Upper lobe of left lung (tissue), 6 donors: ENCODE measurements around the gene PRND. TPM values are rescaled to one million over a fixed set of nuclear protein-coding genes. Genes with fewer than 3 reads are reported as not detected.
A peak's percentile ranks its signal among the peaks of the same experiment; 100 is the strongest.

Experiments used
- ATAC-seq, 2 donors: fragments of 200-7000 bp; cut with Tn5 transposase; one replicate each; pipeline ENCODE4 v1.9.1; 2022; ENCODE audit warnings: mild to moderate bottlenecking in 2 of 2, moderate library complexity in 2 of 2; ENCODE audit not compliant: low FRiP score in 2 of 2
- DNase-seq, 2 donors: peaks; one replicate each; pipeline ENCODE4 v3.0.0-alpha.2; 2019 to 2020
- H3K27ac ChIP-seq, 4 donors: fragments of 200-600 bp; sonication (generic); one replicate each; pipeline ENCODE4 v1.5.1; 2016 to 2019
- H3K27me3 ChIP-seq, 4 donors: fragments of 200-600 bp; sonication (generic); one replicate each; pipeline ENCODE4 v1.5.1; 2017 to 2019
- H3K36me3 ChIP-seq, 4 donors: fragments of 200-600 bp; sonication (generic); one replicate each; pipeline ENCODE4 v1.5.1; 2016 to 2019
- H3K4me1 ChIP-seq, 4 donors: fragments of 200-600 bp; sonication (generic); one replicate each; pipeline ENCODE4 v1.5.1; 2018 to 2019
- H3K4me3 ChIP-seq, 4 donors: fragments of 200-600 bp; sonication (generic); one replicate each; pipeline ENCODE4 v1.5.1; 2017 to 2019; ENCODE audit warnings: mild to moderate bottlenecking in 2 of 4, moderate library complexity in 1 of 4
- H3K9me3 ChIP-seq, 4 donors: fragments of 200-600 bp; sonication (generic); one replicate each; pipeline ENCODE4 v1.5.1; 2018 to 2019
- EP300 ChIP-seq, 4 donors: sonication (generic); formaldehyde crosslinking; IDR thresholded peaks; one replicate each; pipeline ENCODE4 v1.5.1; 2017; ENCODE audit warnings: antibody characterized with exemption in 4 of 4, control low read depth in 2 of 4
- POLR2A ChIP-seq, 4 donors: fragments of 450-650 bp; IDR thresholded peaks; one replicate each; pipeline ENCODE4 v1.5.1; 2016 to 2017; ENCODE audit warnings: antibody characterized with exemption in 4 of 4, mild to moderate bottlenecking in 2 of 4
- POLR2AphosphoS5 ChIP-seq, 2 donors: sonication (generic); formaldehyde crosslinking; IDR thresholded peaks; one replicate each; pipeline ENCODE4 v1.5.1; 2017; ENCODE audit warnings: antibody characterized with exemption in 2 of 2
- WGBS, 2 donors: methylation state at CpG; one replicate each; pipeline ENCODE4 v1.1.5; 2017 to 2018; 5-methylcytosine and 5-hydroxymethylcytosine counted together
- total RNA-seq, 6 donors: library from RNA; depleted of rRNA in 4 of 6; stranded (reverse); fragments of >200 nt in 4 of 6; gene quantifications; one replicate each; pipeline versions ENCODE4 v1.1.0 to v1.2.1, GENCODE V29; 2016 to 2021
- TF ChIP-seq, protein P1 (sequence below), 6 experiments: fragments of 450-650 bp in 4 of 6; fragments of 200-600 bp in 2 of 6; sonication (generic) in 2 of 6; IDR thresholded peaks; one replicate each; pipeline ENCODE4 v1.5.1; 2016 to 2019; ENCODE audit warnings: antibody characterized with exemption in 6 of 6
- donor health status: DM: no; HTN: no; CAD: no; lungs with moderate emphysema.
- donor health status: DM: no; HTN: yes; CAD: no; lungs with severe emphysema.

The PRND gene
- total RNA-seq, 6 donors from 2014 or later = 0.20 TPM; not detected in 5

DNA sequence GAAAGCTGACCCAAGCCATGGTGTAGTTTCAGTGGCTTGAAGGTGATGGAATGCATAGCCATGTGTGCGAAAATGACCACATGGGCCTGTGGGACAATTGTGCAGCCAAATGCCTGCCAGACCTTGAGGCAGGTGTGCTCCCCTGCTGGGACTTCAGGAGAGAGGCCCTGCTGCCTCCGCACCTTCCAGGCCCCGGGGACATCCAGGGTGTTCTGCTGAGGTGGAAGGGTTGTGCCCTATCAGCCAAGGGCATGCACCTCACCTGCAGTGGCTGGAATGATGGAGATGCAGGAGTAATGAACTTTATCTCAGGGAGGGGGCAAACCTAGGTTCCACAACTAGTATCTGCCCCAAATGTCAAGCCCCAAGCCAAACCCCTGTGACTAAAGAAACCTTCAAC, 44.0 kb downstream of the PRND start:
- 94 to 96% methylated on average over 3 of the region's 3 CpGs for WGBS, 2 donors
- ATAC-seq = no peak

DNA sequence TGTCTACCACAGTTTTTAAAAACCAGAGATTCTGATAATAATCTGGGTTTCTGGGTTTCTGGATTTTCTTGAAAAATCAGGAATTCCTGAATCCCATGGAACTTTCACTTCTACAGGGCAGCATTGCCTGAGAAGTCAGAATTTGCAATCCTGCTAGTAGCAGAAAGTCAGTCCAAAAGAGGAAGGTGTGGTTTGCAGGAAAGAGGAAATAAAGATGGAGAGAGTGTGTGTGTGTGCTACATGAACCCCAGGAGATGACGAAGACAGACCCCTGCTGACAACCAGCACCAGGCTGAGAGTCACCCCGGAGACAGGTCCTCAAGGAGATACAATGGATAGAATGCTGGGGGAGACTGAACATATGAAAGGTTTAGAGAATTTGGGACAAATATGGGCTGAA, 44.9 kb downstream of the PRND start:
- H3K27ac ChIP-seq = no peak overlapping the region
- H3K9me3 ChIP-seq = peaks cover 0 to 3% (median 1%) of the 10 kb centered on the region in 4 donors
- 53 to 62% methylated on average over 2 of the region's 2 CpGs for WGBS, 2 donors
- H3K4me3 ChIP-seq = no peak overlapping the region
- ATAC-seq (peak in 1 of 2 donors; percentile 79), DNase-seq (peak in 1 of 2 donors; percentile 67)
- H3K36me3 ChIP-seq = no peaks in the 10 kb centered on the region
- TF ChIP-seq POLR2AphosphoS5 (IDR thresholded peaks at IDR 0.05) (no peak), POLR2A (IDR thresholded peaks at IDR 0.05) (no peak), EP300 (IDR thresholded peaks at IDR 0.05) (no peak)
- TF ChIP-seq, protein P1, sequence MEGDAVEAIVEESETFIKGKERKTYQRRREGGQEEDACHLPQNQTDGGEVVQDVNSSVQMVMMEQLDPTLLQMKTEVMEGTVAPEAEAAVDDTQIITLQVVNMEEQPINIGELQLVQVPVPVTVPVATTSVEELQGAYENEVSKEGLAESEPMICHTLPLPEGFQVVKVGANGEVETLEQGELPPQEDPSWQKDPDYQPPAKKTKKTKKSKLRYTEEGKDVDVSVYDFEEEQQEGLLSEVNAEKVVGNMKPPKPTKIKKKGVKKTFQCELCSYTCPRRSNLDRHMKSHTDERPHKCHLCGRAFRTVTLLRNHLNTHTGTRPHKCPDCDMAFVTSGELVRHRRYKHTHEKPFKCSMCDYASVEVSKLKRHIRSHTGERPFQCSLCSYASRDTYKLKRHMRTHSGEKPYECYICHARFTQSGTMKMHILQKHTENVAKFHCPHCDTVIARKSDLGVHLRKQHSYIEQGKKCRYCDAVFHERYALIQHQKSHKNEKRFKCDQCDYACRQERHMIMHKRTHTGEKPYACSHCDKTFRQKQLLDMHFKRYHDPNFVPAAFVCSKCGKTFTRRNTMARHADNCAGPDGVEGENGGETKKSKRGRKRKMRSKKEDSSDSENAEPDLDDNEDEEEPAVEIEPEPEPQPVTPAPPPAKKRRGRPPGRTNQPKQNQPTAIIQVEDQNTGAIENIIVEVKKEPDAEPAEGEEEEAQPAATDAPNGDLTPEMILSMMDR (IDR thresholded peaks at IDR 0.05) = no peak
- H3K27me3 ChIP-seq = no peaks in the 10 kb centered on the region
- peaks cover 0 to 3% (median 1%) of the 10 kb centered on the region in 4 donors for H3K4me1 ChIP-seq

More for the DNA sequence above, 44.0 kb downstream of the PRND start:
- Histone ChIP-seq H3K27me3 (no peaks in the 10 kb centered on the region), H3K4me3 (no peak overlapping the region), H3K4me1 (peaks cover 0 to 12% (median 9%) of the 10 kb centered on the region in 4 donors), H3K9me3 (no peaks in the 10 kb centered on the region), H3K36me3 (no peaks in the 10 kb centered on the region), H3K27ac (no peak overlapping the region)
- no peak for DNase-seq
- TF ChIP-seq EP300 (IDR thresholded peaks at IDR 0.05) (no peak), POLR2AphosphoS5 (IDR thresholded peaks at IDR 0.05) (no peak), POLR2A (IDR thresholded peaks at IDR 0.05) (no peak)
- TF ChIP-seq, protein P1 (IDR thresholded peaks at IDR 0.05) = no peak

DNA sequence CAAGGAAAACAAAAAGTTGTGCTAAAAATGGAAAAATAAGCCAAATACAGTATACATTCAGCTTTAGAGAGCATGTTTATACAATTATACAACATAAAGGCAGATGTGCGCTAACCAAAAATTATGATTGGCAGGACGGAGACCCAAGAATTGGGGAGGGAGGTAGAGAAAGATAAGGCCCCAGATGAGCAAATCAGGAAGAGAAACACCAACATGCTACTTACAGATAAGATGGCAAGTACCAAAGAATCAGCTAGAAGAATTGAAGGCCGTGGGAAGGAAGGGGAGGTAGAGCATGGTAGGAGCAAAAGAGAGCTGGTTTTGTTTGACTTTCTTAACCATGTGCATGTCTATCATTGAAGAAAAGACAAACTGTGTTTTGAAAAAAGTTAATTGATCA, 45.4 kb downstream of the PRND start:
- no peaks in the 10 kb centered on the region for H3K36me3 ChIP-seq
- H3K9me3 ChIP-seq = peaks cover 0 to 8% (median 2%) of the 10 kb centered on the region in 4 donors
- no peaks in the 10 kb centered on the region for H3K4me1 ChIP-seq
- no peaks in the 10 kb centered on the region for H3K27me3 ChIP-seq
- ATAC-seq (no peak), DNase-seq (no peak)
- H3K4me3 ChIP-seq = no peak overlapping the region
- WGBS, 2 donors = 72 to 79% methylated on average over 3 of the region's 3 CpGs
- TF ChIP-seq POLR2A (IDR thresholded peaks at IDR 0.05) (no peak), POLR2AphosphoS5 (IDR thresholded peaks at IDR 0.05) (no peak), EP300 (IDR thresholded peaks at IDR 0.05) (no peak)
- TF ChIP-seq, protein P1 (IDR thresholded peaks at IDR 0.05) = no peak
- H3K27ac ChIP-seq = no peak overlapping the region

DNA sequence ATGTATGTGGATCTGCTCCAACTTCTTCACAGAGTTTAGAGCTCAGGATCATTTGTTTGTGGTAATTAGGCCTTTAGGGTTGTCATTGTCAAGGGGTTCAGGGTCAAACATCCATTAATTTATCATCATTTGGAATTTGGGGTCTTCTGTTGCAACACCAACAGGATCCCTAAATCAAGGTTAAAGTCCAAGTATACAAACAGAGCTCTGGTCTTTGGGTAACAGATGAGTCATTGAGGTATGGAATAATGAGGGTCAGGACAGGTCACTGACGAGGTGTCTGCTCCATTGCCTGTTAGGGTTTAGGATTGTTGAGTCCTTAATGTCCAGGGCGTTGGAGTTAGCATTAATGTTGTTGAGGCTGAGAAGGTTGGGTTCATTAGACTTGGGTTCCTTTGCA, 47.6 kb downstream of the PRND start:
- 83 to 88% methylated on average over 2 of the region's 2 CpGs for WGBS, 2 donors
- no peaks in the 10 kb centered on the region for H3K36me3 ChIP-seq
- H3K27me3 ChIP-seq = no peaks in the 10 kb centered on the region
- peaks cover 0 to 14% (median 5%) of the 10 kb centered on the region in 4 donors for H3K9me3 ChIP-seq
- TF ChIP-seq, protein P1 (IDR thresholded peaks at IDR 0.05) = no peak
- TF ChIP-seq POLR2A (IDR thresholded peaks at IDR 0.05) (no peak), EP300 (IDR thresholded peaks at IDR 0.05) (no peak), POLR2AphosphoS5 (IDR thresholded peaks at IDR 0.05) (no peak)
- no peak overlapping the region for H3K27ac ChIP-seq
- DNase-seq (no peak), ATAC-seq (no peak)
- H3K4me3 ChIP-seq = no peak overlapping the region
- H3K4me1 ChIP-seq = no peaks in the 10 kb centered on the region

DNA sequence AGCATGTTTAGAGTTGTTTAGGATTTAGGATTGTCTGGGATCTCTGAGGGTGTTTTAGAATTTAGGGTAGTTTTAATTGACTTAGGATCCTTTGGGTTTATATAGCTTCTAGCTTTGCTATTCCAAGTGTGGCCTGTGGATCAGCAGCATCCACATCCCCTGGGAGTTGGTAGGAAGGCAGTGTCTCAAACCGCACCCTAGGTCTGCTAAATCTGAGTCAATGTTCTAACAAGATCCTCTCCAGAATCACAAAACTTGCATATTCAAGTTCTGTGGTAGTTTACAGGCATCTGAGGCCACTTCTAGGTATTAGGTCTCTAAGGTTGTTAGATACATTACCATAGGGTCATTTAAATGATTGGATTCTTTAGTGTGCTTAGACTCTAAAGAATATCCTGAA, 48.3 kb downstream of the PRND start:
- no peaks in the 10 kb centered on the region for H3K4me1 ChIP-seq
- H3K27ac ChIP-seq = no peak overlapping the region
- no peak for TF ChIP-seq EP300 (IDR thresholded peaks at IDR 0.05)
- TF ChIP-seq POLR2AphosphoS5 (IDR thresholded peaks at IDR 0.05) = no peak
- no peak for TF ChIP-seq POLR2A (IDR thresholded peaks at IDR 0.05)
- TF ChIP-seq, protein P1 (IDR thresholded peaks at IDR 0.05) = no peak
- peaks cover 0 to 14% (median 5%) of the 10 kb centered on the region in 4 donors for H3K9me3 ChIP-seq
- DNase-seq (no peak), ATAC-seq (no peak)
- WGBS, 2 donors = 94 to 100% methylated on average over 1 of the region's 1 CpG
- H3K27me3 ChIP-seq = no peaks in the 10 kb centered on the region
- no peak overlapping the region for H3K4me3 ChIP-seq
- H3K36me3 ChIP-seq = no peaks in the 10 kb centered on the region
